CD4-positive, alpha-beta T cell treated with Interleukin-12 subunit alpha and Interleukin-12 subunit beta, for 1 hour (primary cell): Measurements from ENCODE around the gene CPNE7.
"Not testable (repeated sequence)": the region's sequence is repeated elsewhere in the genome, so short reads cannot be mapped to it uniquely, and the experiment has no call there.

Experiments used
- DNase-seq: peaks from one replicate; pipeline ENCODE4 v3.0.0-alpha.2; 2020

Gene CPNE7

DNA sequence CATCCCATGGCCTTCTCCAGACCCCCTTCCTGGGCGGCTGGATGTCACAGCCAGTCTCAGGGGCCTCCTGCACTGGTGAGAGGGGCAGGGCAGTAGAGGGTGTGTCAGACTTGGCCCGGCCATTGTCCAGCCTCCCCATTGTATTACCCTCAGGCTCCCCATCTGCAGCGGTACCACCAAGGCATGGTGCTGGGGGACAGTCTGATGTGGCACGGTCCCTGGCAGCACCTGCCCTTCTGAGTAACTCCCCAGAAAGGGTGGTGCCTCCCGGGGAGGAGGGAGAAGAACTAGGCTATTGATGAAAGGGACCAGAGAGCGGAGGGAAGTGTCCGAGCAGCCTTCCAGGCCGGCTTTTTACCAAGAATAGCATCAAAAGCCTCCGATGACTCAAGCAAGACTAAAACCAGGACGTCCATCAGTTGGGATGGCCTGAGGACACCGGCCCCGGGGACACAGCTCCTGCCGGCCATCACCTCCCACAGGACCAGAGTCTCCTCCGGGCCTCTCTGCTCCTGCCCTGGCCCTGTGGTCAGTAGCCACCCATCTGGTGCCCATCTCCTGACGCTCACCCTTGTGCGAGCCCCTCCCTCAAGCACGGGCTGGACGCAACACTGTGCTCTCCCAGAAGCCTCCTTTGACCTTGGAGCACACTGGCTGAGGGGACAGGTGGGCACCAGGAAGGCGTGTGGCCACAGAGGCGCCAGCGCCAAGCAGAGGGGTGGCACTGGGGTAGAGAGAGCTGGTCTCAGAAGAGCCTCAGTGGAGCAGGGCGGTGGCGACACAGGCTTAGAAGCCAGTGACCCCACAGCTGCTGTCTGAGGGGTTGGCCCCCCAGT is 5.8 kb upstream of the CPNE7 start:
- no peak for DNase-seq

GRCh38 chr16:89570342-89570923 is 5.1 kb upstream of the CPNE7 start:
- DNase-seq, result no peak

GRCh38 chr16:89570983-89571598 is 4.5 kb upstream of the CPNE7 start:
- not testable (repeated sequence) for DNase-seq

DNA sequence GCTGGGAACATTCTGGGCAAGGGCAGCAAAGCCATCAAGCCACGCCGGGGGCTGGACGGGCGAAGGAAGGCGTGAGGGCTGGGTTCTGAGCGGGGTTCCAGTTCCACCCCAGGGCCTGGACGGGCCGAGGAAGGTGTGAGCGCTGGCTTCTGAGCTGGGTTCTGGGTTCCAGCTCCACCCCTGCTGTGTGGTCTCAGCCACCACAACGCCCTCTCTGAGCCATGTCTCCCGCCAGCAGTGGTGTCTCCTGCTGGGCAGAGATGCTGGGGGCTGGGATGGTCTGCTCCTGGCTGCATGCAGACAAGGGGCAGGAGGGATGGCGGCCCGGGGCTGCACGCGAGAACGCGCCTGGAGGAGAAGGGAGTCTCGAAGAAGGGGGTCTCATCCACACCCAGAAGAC is 3.9 kb upstream of the CPNE7 start:
- DNase-seq, result no peak

DNA sequence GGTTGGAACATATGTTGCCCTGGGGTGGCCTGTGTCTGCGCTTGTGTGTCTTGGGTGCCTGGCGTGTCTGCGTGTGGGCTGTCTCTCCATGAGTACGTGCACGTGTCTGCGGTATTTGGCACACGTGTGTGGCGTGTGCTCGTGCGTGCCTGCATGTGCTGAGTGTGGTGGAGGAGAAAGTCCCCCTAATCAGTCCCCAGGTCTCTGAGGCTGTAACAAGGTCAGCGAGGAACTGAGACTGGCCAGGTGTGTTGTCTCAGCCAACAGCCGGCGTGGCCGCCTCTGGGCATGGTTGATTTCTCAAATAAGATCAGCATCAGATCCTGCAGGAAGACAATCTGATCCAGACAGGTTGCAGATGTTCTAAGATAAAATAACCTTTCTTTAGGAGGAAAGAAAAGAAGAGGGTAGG is 3.5 kb upstream of the CPNE7 start:
- DNase-seq, result no peak

DNA sequence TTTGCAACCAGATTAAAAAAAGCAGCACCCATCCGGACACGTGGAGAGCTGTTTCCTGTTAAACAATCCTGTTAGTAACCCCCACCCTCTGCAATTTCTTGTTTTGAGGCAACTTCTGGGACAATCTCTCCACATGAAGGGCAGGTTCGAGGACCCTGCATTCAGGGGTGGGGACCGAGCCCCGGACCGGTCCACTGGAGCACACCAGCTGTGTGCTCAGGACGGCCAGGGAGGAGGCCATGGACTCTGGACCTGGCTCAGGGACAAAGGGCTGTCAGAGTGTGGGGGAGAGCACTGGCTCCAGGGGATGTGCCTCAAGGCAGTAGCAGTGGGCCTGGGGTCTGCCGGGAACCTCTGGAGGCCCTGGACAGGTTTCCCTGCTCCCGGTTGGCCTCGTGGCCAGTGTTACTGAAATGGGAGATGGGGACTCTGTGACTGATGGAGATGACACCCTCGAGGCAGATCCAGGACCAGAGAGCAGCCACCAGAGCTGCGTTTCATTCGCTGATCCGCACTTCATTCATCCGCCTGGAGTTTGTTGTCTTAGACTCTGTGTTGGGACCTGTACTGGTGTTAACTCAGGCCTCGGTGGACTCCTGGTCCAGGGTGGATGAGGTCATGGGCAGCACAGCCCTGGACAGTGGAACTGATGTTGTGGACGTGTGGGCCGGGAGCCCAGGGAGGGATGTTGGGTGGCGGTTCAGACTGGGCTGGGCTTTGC is 2.9 kb upstream of the CPNE7 start:
- no peak for DNase-seq

DNA sequence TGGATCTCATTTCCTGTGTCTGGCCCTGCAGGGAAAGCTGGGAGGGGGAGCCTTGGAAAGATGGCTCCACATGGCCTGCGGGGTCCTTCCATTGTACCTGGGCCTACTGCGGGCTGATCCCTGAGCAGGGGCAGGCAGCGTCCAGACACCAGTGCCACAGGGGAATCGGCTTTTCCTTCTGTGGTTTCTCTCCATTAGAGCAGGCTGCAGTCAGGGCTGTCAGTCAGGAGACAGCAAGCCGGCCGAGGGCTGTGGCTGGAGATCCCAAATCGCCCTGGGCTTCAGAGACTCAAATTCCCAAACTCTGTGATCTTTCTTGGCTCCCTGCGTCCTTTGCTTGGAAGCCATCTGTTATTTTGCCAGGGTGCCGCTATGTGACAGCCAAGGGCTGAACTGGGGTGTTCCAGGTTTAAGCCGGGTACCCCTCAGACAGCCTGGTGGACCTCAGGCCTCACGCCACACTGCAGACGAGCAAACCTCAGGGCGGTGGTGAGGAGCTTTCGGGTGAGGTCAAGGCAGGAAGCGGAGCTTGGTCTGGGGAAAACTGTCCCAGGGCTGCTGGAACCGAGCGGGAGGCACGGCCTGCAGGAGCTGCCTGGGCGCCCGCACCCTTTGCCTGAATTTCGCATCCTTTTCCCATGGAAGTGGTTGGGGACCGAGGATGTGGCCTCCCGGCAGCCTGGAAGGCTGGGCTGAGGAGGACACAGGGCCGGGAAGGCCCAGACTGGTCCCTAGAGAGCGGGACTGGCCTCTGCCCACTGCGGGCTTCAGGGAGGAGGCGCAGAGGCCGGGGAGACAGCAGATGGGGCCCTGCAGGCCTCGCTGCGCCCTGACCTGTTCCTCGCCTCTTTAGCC is 1.5 kb upstream of the CPNE7 start:
- no peak for DNase-seq

DNA sequence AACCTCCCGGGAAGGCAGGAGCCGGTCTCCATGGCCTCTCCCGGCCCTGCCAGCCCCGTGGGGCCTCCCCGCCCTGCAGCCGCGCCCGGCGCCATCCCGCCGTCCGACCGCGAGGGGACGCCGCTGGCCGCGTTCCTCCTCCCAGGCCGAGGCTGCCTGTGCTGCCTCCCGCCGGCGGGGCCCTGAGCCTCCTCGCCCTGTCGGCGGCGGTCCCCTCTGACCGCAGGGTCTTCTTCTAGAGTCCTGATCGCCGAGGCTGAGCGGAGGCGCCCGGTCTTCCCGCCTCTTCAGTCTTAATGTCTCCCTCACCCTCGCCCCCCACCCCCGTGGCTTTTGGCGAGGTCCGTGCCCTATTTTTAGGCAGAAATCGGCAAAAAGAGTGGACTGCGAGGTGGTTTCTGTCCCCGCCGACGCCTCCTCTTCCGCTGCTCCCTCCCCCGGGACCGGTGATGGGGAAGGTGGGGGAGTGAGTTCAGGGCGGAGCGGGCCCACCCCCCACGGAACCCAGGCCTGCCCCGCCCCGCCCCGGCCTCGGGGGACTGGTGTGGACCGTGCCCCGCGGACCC is 794 bp upstream of the CPNE7 start:
- DNase-seq, result peak; percentile 57

DNA sequence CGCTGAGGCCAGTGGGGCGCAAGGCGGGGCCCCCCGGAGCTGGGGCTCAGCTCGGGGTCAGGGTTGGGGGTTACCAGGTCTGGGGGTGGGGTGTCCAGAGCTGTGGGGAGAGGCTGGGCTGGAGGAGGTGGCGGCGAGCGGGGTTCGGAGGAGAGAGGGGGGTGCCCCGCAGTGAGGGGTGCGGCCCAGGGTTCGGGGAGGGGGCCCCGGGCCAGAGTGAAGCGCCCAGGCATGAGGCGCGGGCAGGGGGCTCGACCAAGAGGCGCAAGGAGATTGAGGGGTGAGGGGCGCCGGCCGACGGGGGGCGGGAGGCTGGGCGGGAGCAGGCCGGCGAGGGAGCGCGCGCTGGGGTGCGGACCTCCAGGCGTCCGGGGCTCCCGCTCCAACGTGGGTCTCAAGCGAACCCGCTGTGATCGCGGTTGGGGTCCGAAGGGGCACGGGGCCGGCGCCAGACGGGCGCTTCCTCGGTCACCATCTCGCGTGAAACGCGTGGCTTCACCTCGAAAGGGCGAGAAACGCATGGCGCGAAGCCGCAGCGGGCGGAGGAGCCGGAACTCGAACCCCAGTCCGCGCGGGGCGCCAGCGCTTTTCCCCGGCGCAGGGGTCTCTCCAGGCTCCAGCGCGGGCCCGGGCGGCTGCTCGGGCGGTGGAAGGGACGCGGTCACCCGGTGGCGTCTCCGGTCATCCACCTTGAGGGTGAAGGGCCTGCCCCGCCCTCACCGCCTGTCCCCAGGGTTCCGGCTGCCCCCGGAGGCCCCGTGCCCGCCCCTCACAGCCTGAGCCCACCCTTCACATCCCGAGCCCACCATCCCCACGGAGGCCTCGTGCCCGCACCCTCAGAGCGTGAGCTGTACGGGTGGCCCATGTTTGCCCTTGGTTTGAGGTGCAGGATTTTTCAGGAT is 846 bp downstream of the CPNE7 start:
- no peak for DNase-seq

- no peak for DNase-seq
These were observed 1.6 kb downstream of the CPNE7 start for GRCh38 chr16:89577055-89577759.

DNA sequence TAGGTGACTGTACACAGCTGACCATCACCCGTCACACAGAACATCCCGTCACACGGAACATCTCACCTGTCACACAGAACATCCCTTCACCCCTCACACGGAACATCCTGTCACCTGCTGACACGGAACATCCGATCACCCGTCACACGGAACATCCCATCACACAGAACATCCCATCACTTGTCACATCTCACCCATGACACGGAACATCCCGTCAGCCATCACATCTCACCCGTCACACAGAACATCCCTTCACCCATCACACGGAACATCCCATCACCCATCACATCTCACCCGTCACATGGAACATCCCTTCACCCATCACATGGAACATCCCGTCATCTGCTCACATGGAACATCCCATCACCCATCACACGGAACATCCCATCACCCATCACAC is 3.8 kb downstream of the CPNE7 start:
- no peak for DNase-seq

DNA sequence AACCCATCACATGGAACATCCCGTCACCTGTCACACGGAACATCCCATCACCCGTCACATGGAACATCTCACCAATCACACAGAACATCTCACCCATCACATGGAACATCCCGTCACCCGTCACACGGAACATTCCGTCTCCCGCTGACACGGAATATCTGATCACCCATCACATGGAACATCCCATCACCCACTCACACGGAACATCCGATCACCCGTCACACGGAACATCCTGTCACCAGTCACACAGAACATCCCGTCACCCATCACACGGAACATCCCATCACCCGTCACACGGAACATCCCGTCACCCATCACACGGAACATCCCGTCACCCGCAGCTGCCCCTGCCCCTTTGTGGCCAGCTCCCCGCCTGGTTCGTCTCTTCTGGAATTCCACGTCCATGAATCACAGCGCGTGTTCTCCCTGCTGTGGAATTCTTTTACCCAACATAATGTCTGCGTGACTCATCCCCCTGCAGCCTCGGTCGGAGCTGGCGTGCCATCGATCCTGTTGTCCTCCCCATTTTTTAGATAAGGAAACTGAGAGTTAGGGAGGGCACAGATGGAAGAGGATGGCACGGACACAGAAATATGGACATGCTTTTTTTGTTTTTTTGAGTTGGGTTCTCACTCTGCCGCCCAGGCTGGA is 5.6 kb downstream of the CPNE7 start:
- DNase-seq, result no peak

GRCh38 chr16:89581861-89582563 is 6.5 kb downstream of the CPNE7 start:
- no peak for DNase-seq

DNA sequence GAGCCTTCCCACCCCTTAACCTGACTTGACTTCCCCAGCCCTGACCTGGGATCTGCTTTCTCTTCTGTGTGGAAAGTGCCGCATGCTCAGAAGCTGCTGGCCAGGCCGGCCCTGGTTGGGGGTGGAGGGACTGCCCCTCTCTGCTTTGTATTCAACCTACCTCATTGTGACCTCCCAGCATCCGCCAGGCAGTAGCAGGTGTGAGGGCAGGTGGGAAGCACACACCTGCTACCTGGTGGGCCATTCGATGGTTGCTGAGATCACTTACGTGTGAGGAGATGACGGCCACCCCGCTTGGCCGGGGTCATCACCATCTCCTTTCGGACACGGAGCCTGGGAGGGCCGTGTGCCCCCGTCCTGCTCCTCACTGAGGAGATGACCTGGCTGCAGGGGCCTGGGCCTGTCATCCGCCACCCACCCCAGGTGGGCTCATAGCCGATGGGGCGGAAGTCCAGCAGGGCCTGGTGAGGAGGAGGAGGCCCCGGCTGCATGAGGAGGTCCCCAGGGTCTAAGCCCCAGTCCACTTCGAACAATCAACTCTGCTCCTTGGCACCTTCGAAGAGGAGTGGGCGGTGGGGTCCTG is 7.1 kb downstream of the CPNE7 start:
- no peak for DNase-seq

GRCh38 chr16:89583197-89583894 is 7.8 kb downstream of the CPNE7 start:
- no peak for DNase-seq

GRCh38 chr16:89583895-89584644 is 8.5 kb downstream of the CPNE7 start:
- no peak for DNase-seq

DNA sequence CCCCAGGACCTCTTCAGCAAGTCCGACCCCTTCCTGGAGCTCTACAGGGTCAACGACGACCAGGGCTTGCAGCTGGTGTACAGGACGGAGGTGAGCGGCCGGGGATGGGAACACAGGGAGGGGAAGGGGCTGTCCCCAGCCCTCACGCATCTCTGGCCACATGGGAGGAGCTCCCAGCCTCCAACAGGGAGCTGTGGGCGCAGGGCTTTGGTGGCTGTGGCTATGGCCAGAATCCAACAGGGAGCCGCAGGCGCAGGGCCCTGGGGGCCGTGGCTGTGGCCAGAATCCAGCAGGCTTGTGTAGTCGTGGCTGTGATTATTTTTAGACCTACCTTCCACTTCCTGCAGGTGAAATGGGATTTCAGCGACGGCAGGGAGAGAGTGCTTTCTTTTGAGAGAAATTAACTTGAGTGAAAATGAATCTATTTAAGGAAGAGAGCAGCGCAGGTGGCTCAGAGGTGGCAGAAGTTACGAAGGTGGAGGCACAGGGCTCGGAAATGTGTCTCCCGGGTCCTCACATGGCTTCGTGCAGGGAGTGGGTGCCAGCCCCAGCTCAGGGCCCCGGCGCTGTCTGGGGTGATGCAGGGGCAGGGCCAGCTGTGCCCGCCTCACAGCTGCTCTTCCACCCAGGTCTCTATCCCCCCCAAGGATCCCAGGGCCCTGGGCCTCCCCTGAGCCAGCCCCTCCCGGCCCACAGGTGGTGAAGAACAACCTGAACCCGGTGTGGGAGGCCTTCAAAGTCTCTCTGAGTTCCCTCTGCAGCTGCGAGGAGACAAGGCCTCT is 9.4 kb downstream of the CPNE7 start:
- DNase-seq, result no peak
